GM12801 (cell line): ENCODE results near the gene DUSP14.

Experiments used
- CTCF ChIP-seq: IDR thresholded peaks from one replicate; pipeline ENCODE4 v1.5.1; 2011; ENCODE audit warnings: control low read depth; ENCODE audit not compliant: insufficient read length; ENCODE audit errors: extremely low read depth

Gene DUSP14

GRCh38 chr17:37541880-37542660 is 52.4 kb downstream of the DUSP14 start:
- TF ChIP-seq CTCF, result no peak

- TF ChIP-seq CTCF, result no peak
Measured at GRCh38 chr17:37543637-37544052, 54.0 kb downstream of the DUSP14 start.

GRCh38 chr17:37545486-37545885 is 55.8 kb downstream of the DUSP14 start:
- no peak for TF ChIP-seq CTCF

GRCh38 chr17:37546302-37546701 is 56.6 kb downstream of the DUSP14 start:
- no peak for TF ChIP-seq CTCF

- no peak for TF ChIP-seq CTCF
Measured at GRCh38 chr17:37547986-37548385, 58.3 kb downstream of the DUSP14 start.

- no peak for TF ChIP-seq CTCF
Measured at GRCh38 chr17:37551788-37552187, 62.1 kb downstream of the DUSP14 start.

GRCh38 chr17:37553401-37553966 is 63.8 kb downstream of the DUSP14 start:
- no peak for TF ChIP-seq CTCF
